SK-N-SH treated with all-trans-retinoic acid at 6 μM for 48 hours (cell line): ENCODE data around the gene TWNK.

Experiments
- ATAC-seq: fragments of 200-7000 bp; cut with Tn5 transposase; 3 replicates; pipeline ENCODE4 v1.9.1; 2020; ENCODE audit warnings: mild to moderate bottlenecking, moderate library complexity
- BACH2 ChIP-seq: fragments of 250-450 bp; sonication (Bioruptor Pico); IDR thresholded peaks from 2 replicates; pipeline ENCODE4 v1.9.0; 2021; ENCODE audit warnings: mild to moderate bottlenecking, borderline replicate concordance
- CREB5 ChIP-seq: fragments of 250-450 bp; sonication (Bioruptor Pico); IDR thresholded peaks from 2 replicates; pipeline ENCODE4 v1.5.1; 2020; ENCODE audit warnings: low read depth, mild to moderate bottlenecking, moderate library complexity
- CSDC2 ChIP-seq: fragments of 250-450 bp; sonication (Bioruptor Pico); IDR thresholded peaks from 2 replicates; pipeline ENCODE4 v1.5.0; 2020; ENCODE audit warnings: mild to moderate bottlenecking, moderate library complexity
- CSRNP3 ChIP-seq: fragments of 250-450 bp; sonication (Bioruptor Pico); IDR thresholded peaks from 2 replicates; pipeline ENCODE4 v1.5.1; 2021; ENCODE audit warnings: mild to moderate bottlenecking, moderate library complexity
- ISL1 ChIP-seq: fragments of 250-450 bp; sonication (Bioruptor Pico); IDR thresholded peaks from 2 replicates; pipeline ENCODE4 v2.1.2; 2022; ENCODE audit warnings: mild to moderate bottlenecking, moderate library complexity
- PATZ1 ChIP-seq: fragments of 250-450 bp; sonication (Bioruptor Pico); IDR thresholded peaks from 2 replicates; pipeline ENCODE4 v1.8.0; 2020; ENCODE audit warnings: mild to moderate bottlenecking, moderate library complexity, borderline replicate concordance
- POU6F1 ChIP-seq: fragments of 250-450 bp; sonication (Bioruptor Pico); IDR thresholded peaks from 2 replicates; pipeline ENCODE4 v1.8.0; 2021; ENCODE audit warnings: low read depth, mild to moderate bottlenecking, moderate library complexity, borderline replicate concordance
- PPARA ChIP-seq: fragments of 250-450 bp; sonication (Bioruptor Pico); IDR thresholded peaks from 2 replicates; pipeline ENCODE4 v1.5.0; 2020; ENCODE audit warnings: mild to moderate bottlenecking, borderline replicate concordance
- SNAI2 ChIP-seq: fragments of 250-450 bp; sonication (Bioruptor Pico); IDR thresholded peaks from 2 replicates; pipeline ENCODE4 v1.5.0; 2020; ENCODE audit warnings: mild to moderate bottlenecking, moderate library complexity
- TCF4 ChIP-seq: fragments of 250-450 bp; sonication (Bioruptor Pico); IDR thresholded peaks from 2 replicates; pipeline ENCODE4 v1.8.0; 2021; ENCODE audit warnings: mild to moderate bottlenecking, moderate library complexity, borderline replicate concordance
- TOX ChIP-seq: fragments of 250-450 bp; sonication (Bioruptor Pico); IDR thresholded peaks from 2 replicates; pipeline ENCODE4 v1.8.0; 2021; ENCODE audit warnings: mild to moderate bottlenecking, moderate library complexity, borderline replicate concordance
- TSHZ2 ChIP-seq: fragments of 250-450 bp; sonication (Bioruptor Pico); IDR thresholded peaks from 2 replicates; pipeline ENCODE4 v1.5.0; 2020; ENCODE audit warnings: mild to moderate bottlenecking, moderate library complexity
- ZFP30 ChIP-seq: fragments of 450-650 bp; formaldehyde crosslinking; IDR thresholded peaks from 2 replicates; pipeline ENCODE4 v1.5.0; 2022; ENCODE audit warnings: mild to moderate bottlenecking, moderate library complexity
- ZNF565 ChIP-seq: fragments of 450-650 bp; formaldehyde crosslinking; conservative IDR thresholded peaks from 2 replicates; pipeline ENCODE4 v1.5.0; 2020; ENCODE audit warnings: low read depth, mild to moderate bottlenecking, moderate library complexity
- ZNF70 ChIP-seq: fragments of 450-650 bp; formaldehyde crosslinking; IDR thresholded peaks from 2 replicates; pipeline ENCODE4 v1.5.0; 2020; ENCODE audit warnings: mild to moderate bottlenecking, moderate library complexity
- ZNF8 ChIP-seq: fragments of 450-650 bp; formaldehyde crosslinking; IDR thresholded peaks from 2 replicates; pipeline ENCODE4 v1.5.0; 2020; ENCODE audit warnings: mild to moderate bottlenecking, moderate library complexity

TWNK gene

GRCh38 chr10:101018118-101018599 lies 30.8 kb downstream of the TWNK start (continued):
- TF ChIP-seq PATZ1 = no peak
- no peak for TF ChIP-seq PPARA (CRISPR knock-in tag)

- TF ChIP-seq ZNF565 = no peak
- no peak for TF ChIP-seq ZNF8 (CRISPR knock-in tag)
- ATAC-seq = peak; percentile 92
Measured at GRCh38 chr10:101018600-101019439, 31.5 kb downstream of the TWNK start.

- no peak for ATAC-seq
- TF ChIP-seq TSHZ2 (CRISPR knock-in tag) = no peak
- TF ChIP-seq TCF4 (CRISPR knock-in tag) = no peak
- no peak for TF ChIP-seq BACH2 (CRISPR knock-in tag)
- TF ChIP-seq SNAI2 (CRISPR knock-in tag) = no peak
- TF ChIP-seq ZNF565 = no peak
- TF ChIP-seq CSRNP3 (CRISPR knock-in tag) = no peak
- TF ChIP-seq CSDC2 (CRISPR knock-in tag) = no peak
- TF ChIP-seq CREB5 (CRISPR knock-in tag) = no peak
- TF ChIP-seq POU6F1 (CRISPR knock-in tag) = no peak
- no peak for TF ChIP-seq PATZ1
- TF ChIP-seq ISL1 (CRISPR knock-in tag) = no peak
- TF ChIP-seq TOX (CRISPR knock-in tag) = no peak
- TF ChIP-seq, all 23 proteins: peak for 0
Measured at GRCh38 chr10:101019440-101019703, 32.0 kb downstream of the TWNK start.

GRCh38 chr10:101020427-101021075 lies 33.2 kb downstream of the TWNK start:
- TF ChIP-seq ZNF8 (CRISPR knock-in tag) = no peak
- no peak for TF ChIP-seq CSDC2 (CRISPR knock-in tag)
- TF ChIP-seq ZNF565 = no peak
- TF ChIP-seq CREB5 (CRISPR knock-in tag) = no peak
- TF ChIP-seq ZNF70 (CRISPR knock-in tag) = no peak
- TF ChIP-seq PPARA (CRISPR knock-in tag) = no peak
- TF ChIP-seq ZFP30 (CRISPR knock-in tag) = no peak
- TF ChIP-seq, all 23 proteins: peak for 0
- no peak for ATAC-seq
